Endothelial cell of umbilical vein (primary cell): Measurements from ENCODE around the gene ANKIB1. TPM values are rescaled to one million over a fixed set of nuclear protein-coding genes. Genes with fewer than 3 reads are reported as not detected.

Experiments
- BruUV-seq: library from RNA; stranded (reverse); fragments of 400-500 nt; replicated peaks from 2 replicates; lab custom pipeline; 2021; lab: Mats Ljungman, UMichigan
- CTCF ChIA-PET: fragments of 300-600, 350-600 bp; sonication (Branson Sonifier 250); formaldehyde crosslinking; loops from one replicate; lab custom pipeline; 2021; ENCODE audit warnings: antibody characterized with exemption, inconsistent platforms; lab: Charles Lee
- POLR2A ChIA-PET: fragments of 300-600, 350-600 bp; sonication (Branson Sonifier 250); formaldehyde crosslinking; loops from one replicate; lab custom pipeline; 2021; ENCODE audit warnings: antibody characterized with exemption, inconsistent platforms; lab: Charles Lee
- DNase-seq: peaks from one replicate; pipeline ENCODE4 v3.0.0-alpha.2; 2011; ENCODE audit warnings: low read depth, low spot score
- FAIRE-seq: peaks from 2 replicates; lab custom pipeline; 2011; peaks lifted over from hg19 to GRCh38; lab: Jason Lieb, UNC
- H2AFZ ChIP-seq: 2 replicates; pipeline ENCODE4 v1.6.0; 2012; ENCODE audit warnings: low read depth, low read length, control low read depth, inconsistent platforms
- H3K27ac ChIP-seq: 2 replicates; pipeline ENCODE4 v1.5.1; 2011; ENCODE audit warnings: low read depth, mild to moderate bottlenecking, control low read depth, low read length, moderate library complexity; ENCODE audit not compliant: insufficient read depth
- H3K27me3 ChIP-seq, 2 experiments: 2 replicates each; pipeline versions ENCODE4 v1.6.0 to v1.6.1; 2011; ENCODE audit warnings: low read length in 2 of 2, mixed read lengths in 1 of 2; ENCODE audit not compliant: control insufficient read depth in 2 of 2, insufficient read depth in 2 of 2
- H3K36me3 ChIP-seq, 2 experiments: 2 replicates in 1 of 2; 3 replicates in 1 of 2; pipeline ENCODE4 v1.5.1; 2011; ENCODE audit warnings: low read length in 2 of 2, mild to moderate bottlenecking in 1 of 2, moderate library complexity in 1 of 2; ENCODE audit not compliant: control insufficient read depth in 2 of 2, insufficient read depth in 2 of 2; ENCODE audit errors: extremely low read depth in 1 of 2
- H3K4me1 ChIP-seq: 3 replicates; pipeline ENCODE4 v1.5.1; 2011; ENCODE audit warnings: mild to moderate bottlenecking, low read length; ENCODE audit not compliant: control insufficient read depth, insufficient read depth; ENCODE audit errors: extremely low read depth
- H3K4me2 ChIP-seq: 2 replicates; pipeline ENCODE4 v1.6.1; 2011; ENCODE audit warnings: low read length, control low read depth, mixed read lengths; ENCODE audit not compliant: insufficient read depth
- H3K4me3 ChIP-seq, 3 experiments: fragments of 200-600 bp in 1 of 3; sonication (generic), shearing (Covaris generic) in 1 of 3; replicated peaks in 1 of 3; 2 replicates each; pipeline ENCODE4 v1.5.1; 2011 to 2016; ENCODE audit warnings: control low read depth in 3 of 3, low read length in 3 of 3, mild to moderate bottlenecking in 2 of 3, inconsistent platforms in 1 of 3, low read depth in 1 of 3, moderate library complexity in 1 of 3; ENCODE audit not compliant: insufficient read depth in 1 of 3
- H3K79me2 ChIP-seq: 2 replicates; pipeline ENCODE4 v1.6.0; 2012; ENCODE audit warnings: low read length, inconsistent platforms; ENCODE audit not compliant: control insufficient read depth, insufficient read depth
- H3K9ac ChIP-seq: replicated peaks from 2 replicates; pipeline ENCODE3; 2011; ENCODE audit warnings: low read length, control low read depth; ENCODE audit not compliant: insufficient read depth; ENCODE audit errors: extremely low read depth
- H3K9me1 ChIP-seq: replicated peaks from 3 replicates; pipeline ENCODE4 v1.6.0; 2011; ENCODE audit warnings: mild to moderate bottlenecking, low read length; ENCODE audit not compliant: control insufficient read depth, insufficient read depth; ENCODE audit errors: extremely low read depth
- H3K9me3 ChIP-seq: replicated peaks from 2 replicates; pipeline ENCODE4 v1.5.1; 2012; ENCODE audit warnings: low read length, inconsistent platforms; ENCODE audit not compliant: control insufficient read depth, insufficient read depth
- H4K20me1 ChIP-seq: replicated peaks from 2 replicates; pipeline ENCODE3; 2011; ENCODE audit warnings: mild to moderate bottlenecking, low read length; ENCODE audit not compliant: control insufficient read depth, insufficient read depth; ENCODE audit errors: extremely low read depth
- CTCF ChIP-seq, 2 donors: IDR thresholded peaks; 1 replicate in 1 of 2; 2 replicates in 1 of 2; pipeline ENCODE4 v1.5.1; 2011; ENCODE audit warnings: low read length in 2 of 2, mild to moderate bottlenecking in 2 of 2, moderate library complexity in 2 of 2, control low read depth in 1 of 2, inconsistent platforms in 1 of 2, low read depth in 1 of 2; ENCODE audit not compliant: insufficient read depth in 1 of 2; ENCODE audit errors: extremely low read depth in 1 of 2
- EZH2 ChIP-seq: IDR thresholded peaks from 2 replicates; pipeline ENCODE4 v1.6.1; 2012; ENCODE audit warnings: borderline replicate concordance, low read depth, mild to moderate bottlenecking, moderate library complexity, low read length, inconsistent platforms; ENCODE audit not compliant: severe bottlenecking
- FOS ChIP-seq: IDR thresholded peaks from 2 replicates; pipeline ENCODE4 v1.6.1; 2011; ENCODE audit warnings: mild to moderate bottlenecking, low read length, moderate library complexity, borderline replicate concordance; ENCODE audit not compliant: insufficient read depth
- GATA2 ChIP-seq: IDR thresholded peaks from 2 replicates; pipeline ENCODE4 v1.7.0; 2011; ENCODE audit warnings: low read depth, mild to moderate bottlenecking, moderate library complexity, mixed read lengths, low read length; ENCODE audit not compliant: insufficient read length, insufficient read depth
- JUN ChIP-seq: IDR thresholded peaks from 2 replicates; pipeline ENCODE4 v1.6.1; 2011; ENCODE audit warnings: borderline replicate concordance, low read depth; ENCODE audit not compliant: insufficient read length, insufficient read depth
- MYC ChIP-seq: IDR thresholded peaks from one replicate; pipeline ENCODE4 v1.6.1; 2011; ENCODE audit warnings: mild to moderate bottlenecking, low read depth, low read length
- POLR2A ChIP-seq: IDR thresholded peaks from 2 replicates; pipeline ENCODE4 v1.6.1; 2012; ENCODE audit warnings: low read depth, mild to moderate bottlenecking, control low read depth, low read length
- POLR2AphosphoS5 ChIP-seq: IDR thresholded peaks from 2 replicates; pipeline ENCODE4 v1.6.1; 2012; ENCODE audit warnings: low read depth, mild to moderate bottlenecking, control low read depth, low read length, moderate library complexity; ENCODE audit not compliant: insufficient read depth
- dilution Hi-C: fragments of 300-500 bp; cut with MboI; formaldehyde crosslinking; loops from one replicate; pipeline ENCODE4 v1.15.0; 2019; ENCODE audit warnings: low sequenced_read_pairs; ENCODE audit not compliant: extremely low pct_ligation_motif_present
- intact Hi-C: fragments of 100-400 bp; cut with micrococcal nuclease; formaldehyde crosslinking; loops from one replicate; pipeline ENCODE4 v1.10.0; 2022
- polyA plus RNA-seq, 4 experiments: library from polyadenylated mRNA; depleted of rRNA in 3 of 4; stranded (reverse) in 3 of 4; unstranded in 1 of 4; fragments of >200 nt; gene quantifications; 2 replicates each; pipeline versions ENCODE4 v1.2.1 to v1.2.3, GENCODE V29; 2011 to 2012; ENCODE audit warnings: missing spikeins in 1 of 4
- total RNA-seq: library from RNA; stranded (reverse); gene quantifications from 2 replicates; pipeline ENCODE4 v1.2.3, GENCODE V29; 2021
- TF ChIP-seq, protein P1 (sequence below): IDR thresholded peaks from 2 replicates; pipeline ENCODE4 v1.6.1; 2011; ENCODE audit not compliant: insufficient read depth, insufficient read length

ANKIB1 gene
- total and polyA plus RNA-seq, 2 donors (not counting 3 experiments of a cell fraction or from before 2014, with no cell fraction given), result 16.9 to 56.5 TPM

GRCh38 chr7:92330835-92331438, 85.2 kb downstream of the ANKIB1 start:
- ChIA-PET POLR2A (no interaction called here), CTCF (no interaction called here)
- no peak for DNase-seq

More at GRCh38 chr7:92330835-92331438, 85.2 kb downstream of the ANKIB1 start:
- no TSS peak for BruUV-seq
- Histone ChIP-seq H3K27me3 (no peaks in the 10 kb centered on the region), H3K9me1 (peaks cover 2% of the 10 kb centered on the region), H3K27ac (no peak overlapping the region), H3K4me1 (no peaks in the 10 kb centered on the region), H4K20me1 (peaks cover 2% of the 10 kb centered on the region), H3K4me2 (no peak overlapping the region), H2AFZ (no peak overlapping the region), H3K79me2 (no peaks in the 10 kb centered on the region), H3K9ac (no peak overlapping the region), H3K36me3 (no peaks in the 10 kb centered on the region), H3K9me3 (no peaks in the 10 kb centered on the region), H3K4me3 (no peak overlapping the region)
- dilution Hi-C loops, result no loop called here
- FAIRE-seq, result no peak
- intact Hi-C loops, result no loop called here
- TF ChIP-seq GATA2, result no peak
- TF ChIP-seq POLR2AphosphoS5, result no peak
- TF ChIP-seq, protein P1, sequence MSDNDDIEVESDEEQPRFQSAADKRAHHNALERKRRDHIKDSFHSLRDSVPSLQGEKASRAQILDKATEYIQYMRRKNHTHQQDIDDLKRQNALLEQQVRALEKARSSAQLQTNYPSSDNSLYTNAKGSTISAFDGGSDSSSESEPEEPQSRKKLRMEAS, result no peak
- TF ChIP-seq MYC, result no peak
- TF ChIP-seq EZH2, result no peak
- no peak for TF ChIP-seq CTCF (IDR thresholded peaks at IDR 0.05; ENCODE audit: extremely low read depth in 1 of 2, insufficient read depth in 1 of 2, low read depth in 1 of 2, low read length in 2 of 2)
- TF ChIP-seq FOS, result no peak
- no peak for TF ChIP-seq JUN
- TF ChIP-seq POLR2A, result no peak
